VCaP (cell line): ENCODE results near the gene FASN.

Experiments
- H3K27ac ChIP-seq: fragments of 450-650 bp; 2 replicates; pipeline ENCODE4 v1.5.1; 2017
- TF ChIP-seq, protein P1 (sequence below): fragments of 450-650 bp; conservative IDR thresholded peaks from 2 replicates; pipeline ENCODE4 v1.5.1; 2017; ENCODE audit warnings: mild to moderate bottlenecking, moderate library complexity

The FASN gene

DNA sequence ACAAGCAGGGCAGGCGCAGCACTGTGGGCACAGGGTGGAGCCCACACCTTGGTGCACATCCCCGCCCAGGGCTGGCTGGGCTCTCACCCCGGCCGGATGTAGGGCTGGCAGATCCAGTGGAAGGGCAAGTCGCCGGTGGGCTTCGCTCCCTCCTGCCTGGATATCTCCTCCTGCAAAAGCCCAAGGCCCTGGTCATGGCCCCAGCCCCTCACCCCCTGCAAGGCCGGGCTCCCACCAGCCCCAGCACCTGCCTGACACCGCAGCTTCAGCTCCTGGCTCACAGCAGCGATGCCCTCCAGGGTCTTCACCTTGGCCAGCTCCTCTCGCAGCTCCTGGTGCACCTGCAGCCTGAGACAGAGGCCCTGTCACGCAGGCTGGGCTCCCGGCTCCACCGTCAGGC lies 37.4 kb downstream of the FASN start:
- TF ChIP-seq, protein P1, sequence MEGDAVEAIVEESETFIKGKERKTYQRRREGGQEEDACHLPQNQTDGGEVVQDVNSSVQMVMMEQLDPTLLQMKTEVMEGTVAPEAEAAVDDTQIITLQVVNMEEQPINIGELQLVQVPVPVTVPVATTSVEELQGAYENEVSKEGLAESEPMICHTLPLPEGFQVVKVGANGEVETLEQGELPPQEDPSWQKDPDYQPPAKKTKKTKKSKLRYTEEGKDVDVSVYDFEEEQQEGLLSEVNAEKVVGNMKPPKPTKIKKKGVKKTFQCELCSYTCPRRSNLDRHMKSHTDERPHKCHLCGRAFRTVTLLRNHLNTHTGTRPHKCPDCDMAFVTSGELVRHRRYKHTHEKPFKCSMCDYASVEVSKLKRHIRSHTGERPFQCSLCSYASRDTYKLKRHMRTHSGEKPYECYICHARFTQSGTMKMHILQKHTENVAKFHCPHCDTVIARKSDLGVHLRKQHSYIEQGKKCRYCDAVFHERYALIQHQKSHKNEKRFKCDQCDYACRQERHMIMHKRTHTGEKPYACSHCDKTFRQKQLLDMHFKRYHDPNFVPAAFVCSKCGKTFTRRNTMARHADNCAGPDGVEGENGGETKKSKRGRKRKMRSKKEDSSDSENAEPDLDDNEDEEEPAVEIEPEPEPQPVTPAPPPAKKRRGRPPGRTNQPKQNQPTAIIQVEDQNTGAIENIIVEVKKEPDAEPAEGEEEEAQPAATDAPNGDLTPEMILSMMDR, result no peak
- H3K27ac ChIP-seq, result peak overlapping the region; percentile 95

DNA sequence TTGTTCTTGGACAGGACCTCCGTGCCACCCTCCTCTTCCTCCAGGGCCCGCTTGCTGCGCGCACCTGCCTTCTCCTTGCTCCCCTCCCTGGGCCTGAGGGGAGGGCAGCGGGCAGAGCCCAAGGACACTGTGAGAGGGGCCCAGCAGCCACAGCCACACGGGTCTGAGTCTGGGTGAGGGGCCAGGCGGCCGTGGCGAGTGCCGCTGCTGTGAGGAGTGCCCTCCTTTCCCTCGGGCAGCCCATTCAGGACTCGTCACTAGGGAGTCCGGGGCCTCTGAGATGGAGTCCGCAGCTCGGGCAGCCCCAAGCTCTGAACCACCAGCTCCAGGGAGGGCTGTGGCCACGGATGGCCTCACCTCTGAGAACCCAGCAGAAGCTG lies 38.0 kb downstream of the FASN start:
- H3K27ac ChIP-seq, result peak overlapping the region; percentile 95
- TF ChIP-seq, protein P1, result no peak

DNA sequence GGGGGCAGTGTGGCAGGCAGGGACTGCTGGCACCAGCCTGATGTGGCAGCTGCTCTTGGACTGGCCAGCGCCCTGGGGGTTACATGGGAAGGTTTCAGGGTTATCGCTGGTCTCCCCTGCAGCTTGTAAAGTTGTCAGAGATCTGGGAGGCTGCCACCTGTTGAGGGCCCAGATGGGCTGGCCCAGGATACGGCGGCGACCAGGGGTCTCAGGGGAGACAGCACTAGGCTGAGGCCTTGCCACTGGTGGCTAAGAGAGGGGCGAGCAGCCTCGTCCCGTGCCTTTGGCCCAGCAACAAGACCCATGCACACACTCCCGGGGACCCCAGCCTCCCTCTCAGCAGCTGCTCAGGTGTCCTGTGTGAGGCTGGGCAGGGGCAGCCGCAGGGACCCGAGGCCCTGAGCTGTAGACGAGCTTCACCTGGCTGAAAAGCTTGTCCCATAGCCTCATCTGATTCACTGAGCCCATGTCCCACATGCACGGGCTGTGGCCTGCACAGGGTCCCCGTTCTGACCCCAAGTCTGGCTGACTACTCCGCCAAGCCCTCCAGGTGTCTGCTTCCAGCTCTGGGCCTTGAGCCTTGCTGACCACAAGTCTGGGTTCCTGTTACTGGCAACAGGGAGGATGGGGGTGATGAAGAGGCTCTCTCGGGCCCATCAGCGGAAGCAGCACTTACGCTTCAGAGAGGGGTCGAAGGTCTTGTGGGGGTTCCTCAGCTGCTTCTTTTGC lies 38.6 kb downstream of the FASN start:
- peak overlapping the region; percentile 95 for H3K27ac ChIP-seq
- TF ChIP-seq, protein P1, result no peak

DNA sequence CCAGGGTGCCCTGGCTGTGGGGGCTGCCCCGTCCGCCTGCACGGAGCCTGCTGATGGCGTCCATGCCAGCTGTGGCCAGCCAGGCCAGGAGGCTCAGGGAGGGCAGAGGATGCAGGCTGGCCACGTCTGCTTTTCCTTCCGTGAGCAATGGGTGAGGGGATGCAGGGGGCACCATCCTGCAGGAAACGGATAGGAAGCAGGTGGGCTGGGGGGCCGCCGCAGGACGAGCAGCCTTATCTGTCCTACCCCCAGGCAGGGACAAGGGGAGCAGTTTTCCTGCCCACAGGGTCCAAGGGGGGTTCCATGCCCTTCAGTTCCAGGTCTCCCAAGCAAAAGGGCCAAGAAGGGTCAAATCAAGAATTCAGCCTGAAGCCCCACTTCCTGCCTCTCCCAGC lies 39.2 kb downstream of the FASN start:
- H3K27ac ChIP-seq, result peak overlapping the region; percentile 95
- TF ChIP-seq, protein P1, result no peak

DNA sequence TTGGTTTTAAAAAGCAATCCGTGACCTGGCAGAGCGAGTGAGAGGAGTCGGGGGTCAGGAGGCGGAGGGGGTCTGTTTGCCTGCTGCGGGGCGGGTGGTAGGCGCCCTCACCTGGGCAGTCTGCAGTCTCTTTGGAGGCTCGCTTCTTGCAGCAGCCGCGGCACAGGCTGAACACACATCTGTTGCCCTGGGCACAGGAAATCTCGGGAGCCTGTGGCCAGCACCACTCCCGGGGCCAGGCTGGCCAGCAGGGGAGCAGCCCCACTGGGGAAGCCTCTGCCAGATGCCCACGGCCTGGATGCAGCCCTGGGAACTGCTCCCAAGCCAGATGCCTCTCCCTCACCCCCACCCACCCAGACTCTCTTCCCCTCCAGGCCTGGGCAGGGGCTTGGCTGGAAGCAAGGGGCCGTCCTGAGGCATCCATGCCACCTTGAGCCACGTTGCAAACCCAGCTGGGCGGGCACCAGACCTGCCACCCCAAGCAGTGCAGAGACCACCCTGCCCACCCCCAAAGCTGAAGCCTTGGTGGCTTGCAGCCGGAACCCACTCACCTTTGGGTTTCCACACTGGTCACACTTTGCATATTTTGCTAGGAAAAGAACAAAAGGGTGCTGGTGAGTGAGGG lies 39.7 kb downstream of the FASN start:
- H3K27ac ChIP-seq, result peak overlapping the region; percentile 95
- TF ChIP-seq, protein P1, result no peak

DNA sequence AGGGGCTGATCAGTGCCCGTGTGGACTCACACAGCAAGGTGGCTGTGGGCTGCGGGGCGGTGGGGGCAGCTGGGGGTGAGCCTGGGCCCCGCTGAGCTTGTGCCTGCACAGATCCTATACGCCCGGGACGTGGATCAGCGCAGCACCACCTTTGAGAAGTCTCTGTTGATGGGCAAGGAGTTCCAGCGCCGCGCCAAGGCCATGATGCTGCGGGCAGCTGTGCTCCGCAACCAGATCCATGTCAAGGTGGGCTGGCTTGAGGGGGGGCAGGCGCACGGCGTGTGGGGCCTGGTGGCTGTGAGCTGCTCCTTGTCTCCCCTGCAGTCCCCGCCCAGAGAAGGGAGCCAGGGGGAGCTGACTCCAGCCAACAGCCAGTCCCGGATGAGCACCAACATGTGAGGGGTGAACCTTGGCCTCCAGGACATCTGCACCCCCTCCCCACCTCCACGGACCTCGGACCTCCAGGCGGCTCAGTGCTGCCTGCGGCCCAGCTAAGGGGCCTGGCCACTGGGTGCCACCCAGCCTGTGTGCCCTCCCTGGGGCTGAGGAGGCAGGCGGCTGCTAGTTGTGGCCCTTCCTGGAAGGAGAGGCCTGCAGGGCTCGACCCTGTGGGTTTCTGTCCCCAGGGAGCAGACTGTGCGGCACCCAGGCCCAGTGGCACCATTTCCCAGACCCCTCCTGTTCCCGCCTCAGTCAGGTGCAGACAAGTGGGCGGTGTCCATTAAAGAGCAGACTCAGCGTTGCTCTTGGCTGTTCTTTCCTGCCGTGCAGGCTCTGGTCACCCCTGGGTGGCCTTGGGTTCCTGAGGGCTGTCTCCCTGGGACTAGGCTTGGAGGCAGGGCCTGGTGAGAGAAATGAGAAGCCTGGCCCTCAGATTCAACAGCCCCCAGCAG lies 41.1 kb downstream of the FASN start:
- peak overlapping the region; percentile 95 for H3K27ac ChIP-seq
- TF ChIP-seq, protein P1, result no peak
